Uterus (tissue), 2 donors: ENCODE measurements around the gene OTUB2.

Experiments used
- CTCF ChIP-seq, 4 experiments: fragments of 200-600 bp in 2 of 4; fragments of 450-650 bp in 2 of 4; sonication (generic) in 2 of 4; IDR thresholded peaks; one replicate each; pipeline ENCODE4 v1.5.1; 2016 to 2019; ENCODE audit warnings: antibody characterized with exemption in 4 of 4, mild to moderate bottlenecking in 2 of 4, moderate library complexity in 1 of 4
- POLR2A ChIP-seq, 2 donors: fragments of 450-650 bp; IDR thresholded peaks; one replicate each; pipeline ENCODE4 v1.6.1; 2016; ENCODE audit warnings: antibody characterized with exemption in 2 of 2, mild to moderate bottlenecking in 1 of 2, moderate library complexity in 1 of 2

- TF ChIP-seq CTCF (IDR thresholded peaks at IDR 0.05) (no peak), POLR2A (IDR thresholded peaks at IDR 0.05) (no peak)
Observed at GRCh38 chr14:94097091-94097490, 71.0 kb downstream of the OTUB2 start.
